Osteoblast (primary cell): ENCODE measurements around the gene CKAP2L. TPM values are rescaled to one million over a fixed set of nuclear protein-coding genes. Genes with fewer than 3 reads are reported as not detected.

Experiments
- DNase-seq: peaks from one replicate; pipeline ENCODE4 v3.0.0; 2011; ENCODE audit warnings: low spot score, mixed read lengths; ENCODE audit not compliant: insufficient read length; ENCODE audit errors: missing footprints
- H2AFZ ChIP-seq: 2 replicates; pipeline ENCODE4 v1.6.0; 2011; ENCODE audit warnings: mild to moderate bottlenecking, low read length
- H3K27ac ChIP-seq: 2 replicates; pipeline ENCODE4 v1.5.1; 2011; ENCODE audit warnings: mild to moderate bottlenecking, low read depth, low read length, moderate library complexity
- H3K27me3 ChIP-seq: 2 replicates; pipeline ENCODE4 v1.6.0; 2012; ENCODE audit warnings: mild to moderate bottlenecking, control low read depth, inconsistent platforms, low read length, moderate library complexity; ENCODE audit not compliant: insufficient read depth
- H3K36me3 ChIP-seq: 2 replicates; pipeline ENCODE4 v1.5.1; 2011; ENCODE audit warnings: mild to moderate bottlenecking, low read length, control low read depth, moderate library complexity; ENCODE audit not compliant: insufficient read depth
- H3K4me1 ChIP-seq: 2 replicates; pipeline ENCODE4 v1.5.1; 2011; ENCODE audit warnings: mild to moderate bottlenecking, low read length, control low read depth, moderate library complexity; ENCODE audit not compliant: insufficient read depth
- H3K4me2 ChIP-seq: 2 replicates; pipeline ENCODE4 v1.6.0; 2011; ENCODE audit warnings: mild to moderate bottlenecking, low read length; ENCODE audit not compliant: insufficient read depth
- H3K4me3 ChIP-seq: fragments of 200-600 bp; sonication (generic); 3 replicates; pipeline ENCODE4 v1.5.1; 2012; ENCODE audit warnings: mild to moderate bottlenecking, low read length, inconsistent platforms; ENCODE audit not compliant: insufficient read depth
- H3K79me2 ChIP-seq: 2 replicates; pipeline ENCODE4 v1.6.0; 2012; ENCODE audit warnings: mild to moderate bottlenecking, low read length, control low read depth, inconsistent platforms; ENCODE audit not compliant: insufficient read depth
- H3K9me3 ChIP-seq: 2 replicates; pipeline ENCODE4 v1.5.1; 2011; ENCODE audit warnings: low read depth, low read length, control low read depth
- H4K20me1 ChIP-seq: 2 replicates; pipeline ENCODE4 v1.6.0; 2012; ENCODE audit warnings: mild to moderate bottlenecking, low read length, control low read depth; ENCODE audit not compliant: insufficient read depth
- CTCF ChIP-seq: IDR thresholded peaks from 2 replicates; pipeline ENCODE4 v1.5.1; 2011; ENCODE audit warnings: mild to moderate bottlenecking, low read depth, low read length, moderate library complexity; ENCODE audit errors: extremely low read depth
- total RNA-seq: library from RNA; depleted of rRNA; stranded (reverse); fragments of >200 nt; gene quantifications from 2 replicates; pipeline ENCODE4 v1.2.3, GENCODE V29; 2012

The CKAP2L gene
- total RNA-seq, 1 donor: 1.1 TPM

- no peak for TF ChIP-seq CTCF
- DNase-seq: no peak
- Histone ChIP-seq H3K4me3 (no peak overlapping the region), H4K20me1 (no peaks in the 10 kb centered on the region), H3K27ac (no peak overlapping the region), H3K9me3 (no peaks in the 10 kb centered on the region), H2AFZ (no peak overlapping the region), H3K4me1 (peaks cover 4% of the 10 kb centered on the region), H3K79me2 (no peaks in the 10 kb centered on the region), H3K36me3 (no peaks in the 10 kb centered on the region), H3K4me2 (peak overlapping the region; percentile 23), H3K27me3 (no peaks in the 10 kb centered on the region)
These were observed 63.4 kb downstream of the CKAP2L start for GRCh38 chr2:112701052-112701451.

- Histone ChIP-seq H3K4me2 (no peak overlapping the region), H3K79me2 (no peaks in the 10 kb centered on the region), H4K20me1 (no peaks in the 10 kb centered on the region), H3K36me3 (no peaks in the 10 kb centered on the region), H3K4me1 (no peaks in the 10 kb centered on the region), H3K27me3 (no peaks in the 10 kb centered on the region), H3K9me3 (no peaks in the 10 kb centered on the region), H2AFZ (no peak overlapping the region), H3K27ac (no peak overlapping the region), H3K4me3 (no peak overlapping the region)
- DNase-seq: no peak
- TF ChIP-seq CTCF: no peak
These were observed 64.3 kb downstream of the CKAP2L start for GRCh38 chr2:112699984-112700667.

- no peak overlapping the region for H2AFZ ChIP-seq
- no peaks in the 10 kb centered on the region for H3K36me3 ChIP-seq
- no peaks in the 10 kb centered on the region for H4K20me1 ChIP-seq
- H3K27ac ChIP-seq: no peak overlapping the region
- no peaks in the 10 kb centered on the region for H3K4me1 ChIP-seq
- DNase-seq: no peak
- H3K27me3 ChIP-seq: no peaks in the 10 kb centered on the region
- no peaks in the 10 kb centered on the region for H3K9me3 ChIP-seq
- H3K79me2 ChIP-seq: no peaks in the 10 kb centered on the region
- no peak for TF ChIP-seq CTCF
- H3K4me3 ChIP-seq: no peak overlapping the region
- no peak overlapping the region for H3K4me2 ChIP-seq
These were observed 65.4 kb downstream of the CKAP2L start for GRCh38 chr2:112698834-112699515.

GRCh38 chr2:112694182-112694581 lies 70.2 kb downstream of the CKAP2L start:
- H3K4me1 ChIP-seq: peaks cover 26% of the 10 kb centered on the region
- no peak for TF ChIP-seq CTCF
- H4K20me1 ChIP-seq: no peaks in the 10 kb centered on the region
- H3K9me3 ChIP-seq: no peaks in the 10 kb centered on the region
- DNase-seq: no peak
- H3K79me2 ChIP-seq: no peaks in the 10 kb centered on the region
- H3K27ac ChIP-seq: no peak overlapping the region
- no peak overlapping the region for H2AFZ ChIP-seq
- no peak overlapping the region for H3K4me3 ChIP-seq
- no peaks in the 10 kb centered on the region for H3K27me3 ChIP-seq
- no peak overlapping the region for H3K4me2 ChIP-seq
- H3K36me3 ChIP-seq: no peaks in the 10 kb centered on the region
